ENCODE data around the gene ZSCAN22.
A peak's percentile ranks its signal among the peaks of the same experiment; 100 is the strongest.

GRCh38 chr19:58279042-58279924, 47.5 kb upstream of the ZSCAN22 start:
- TF ChIP-seq, protein P1, sequence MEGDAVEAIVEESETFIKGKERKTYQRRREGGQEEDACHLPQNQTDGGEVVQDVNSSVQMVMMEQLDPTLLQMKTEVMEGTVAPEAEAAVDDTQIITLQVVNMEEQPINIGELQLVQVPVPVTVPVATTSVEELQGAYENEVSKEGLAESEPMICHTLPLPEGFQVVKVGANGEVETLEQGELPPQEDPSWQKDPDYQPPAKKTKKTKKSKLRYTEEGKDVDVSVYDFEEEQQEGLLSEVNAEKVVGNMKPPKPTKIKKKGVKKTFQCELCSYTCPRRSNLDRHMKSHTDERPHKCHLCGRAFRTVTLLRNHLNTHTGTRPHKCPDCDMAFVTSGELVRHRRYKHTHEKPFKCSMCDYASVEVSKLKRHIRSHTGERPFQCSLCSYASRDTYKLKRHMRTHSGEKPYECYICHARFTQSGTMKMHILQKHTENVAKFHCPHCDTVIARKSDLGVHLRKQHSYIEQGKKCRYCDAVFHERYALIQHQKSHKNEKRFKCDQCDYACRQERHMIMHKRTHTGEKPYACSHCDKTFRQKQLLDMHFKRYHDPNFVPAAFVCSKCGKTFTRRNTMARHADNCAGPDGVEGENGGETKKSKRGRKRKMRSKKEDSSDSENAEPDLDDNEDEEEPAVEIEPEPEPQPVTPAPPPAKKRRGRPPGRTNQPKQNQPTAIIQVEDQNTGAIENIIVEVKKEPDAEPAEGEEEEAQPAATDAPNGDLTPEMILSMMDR (IDR thresholded peaks at IDR 0.05) = no peak
- TF ChIP-seq POLR2AphosphoS5 (IDR thresholded peaks at IDR 0.05; ENCODE audit: insufficient read depth in 1 of 2, low read depth in 1 of 2) = peak in 1 of 2 donors; percentile 70

Measured in vagina (tissue), 2 donors.